Neuron (in vitro differentiated cells): Measurements from ENCODE around the gene CACTIN.

Source experiments
- H2AFZ ChIP-seq: one replicate; pipeline ENCODE4 v1.6.1; 2013; ENCODE audit warnings: low read depth, mild to moderate bottlenecking, inconsistent platforms, low read length, moderate library complexity
- H3K27me3 ChIP-seq: one replicate; pipeline ENCODE4 v1.6.1; 2013; ENCODE audit warnings: low read length; ENCODE audit not compliant: insufficient read depth
- H3K36me3 ChIP-seq: one replicate; pipeline ENCODE4 v1.6.1; 2013; ENCODE audit warnings: low read length; ENCODE audit not compliant: insufficient read depth
- H3K4me1 ChIP-seq: one replicate; pipeline ENCODE4 v1.6.1; 2013; ENCODE audit warnings: low read length; ENCODE audit not compliant: insufficient read depth
- H3K4me3 ChIP-seq: 2 replicates; pipeline ENCODE4 v1.5.1; 2013; ENCODE audit warnings: mild to moderate bottlenecking, low read length, moderate library complexity
- H3K9me3 ChIP-seq: one replicate; pipeline ENCODE4 v1.6.1; 2013; ENCODE audit warnings: low read length

The CACTIN gene

DNA sequence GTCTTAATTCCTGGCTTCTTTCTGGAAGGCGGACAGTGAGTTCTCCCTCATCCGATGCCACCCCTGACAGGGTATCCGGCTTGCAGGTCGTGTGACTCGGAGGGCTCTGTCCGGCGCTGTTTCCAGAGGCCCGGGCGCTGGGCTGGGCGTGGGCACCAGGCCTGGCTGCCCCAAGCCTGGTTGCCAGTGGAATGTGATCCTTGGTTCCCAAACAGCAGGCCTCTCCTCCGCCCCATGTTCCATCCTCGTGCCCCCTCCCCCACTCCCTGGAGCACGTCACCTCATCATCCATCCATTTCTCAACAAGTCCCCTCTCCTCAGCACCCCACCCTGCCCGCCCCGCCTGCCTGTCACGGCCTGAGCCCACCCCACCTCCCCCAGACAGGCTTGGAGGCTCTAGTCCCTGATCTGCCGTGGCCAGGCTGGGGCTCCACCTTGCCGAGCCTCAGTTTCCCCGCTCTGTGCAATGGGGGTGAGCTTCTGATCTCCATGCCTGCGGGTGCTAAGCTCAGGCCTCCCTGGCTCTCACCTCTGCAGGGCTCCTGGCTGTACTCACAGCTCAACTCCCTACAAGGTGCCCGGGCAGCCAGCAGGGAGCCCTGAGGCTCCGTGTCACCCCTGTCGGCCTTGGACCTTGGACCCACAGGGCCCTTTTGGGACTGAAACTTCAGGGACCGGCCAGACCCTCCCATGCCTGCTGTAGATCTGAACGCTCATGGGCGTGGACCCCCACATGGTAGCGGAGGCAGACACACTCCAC, 22.2 kb downstream of the CACTIN start:
- Histone ChIP-seq H3K27me3 (peaks cover 46% of the 10 kb centered on the region), H3K4me3 (no peak overlapping the region), H2AFZ (no peak overlapping the region), H3K9me3 (peaks cover 7% of the 10 kb centered on the region), H3K36me3 (no peaks in the 10 kb centered on the region), H3K4me1 (peaks cover 3% of the 10 kb centered on the region)

DNA sequence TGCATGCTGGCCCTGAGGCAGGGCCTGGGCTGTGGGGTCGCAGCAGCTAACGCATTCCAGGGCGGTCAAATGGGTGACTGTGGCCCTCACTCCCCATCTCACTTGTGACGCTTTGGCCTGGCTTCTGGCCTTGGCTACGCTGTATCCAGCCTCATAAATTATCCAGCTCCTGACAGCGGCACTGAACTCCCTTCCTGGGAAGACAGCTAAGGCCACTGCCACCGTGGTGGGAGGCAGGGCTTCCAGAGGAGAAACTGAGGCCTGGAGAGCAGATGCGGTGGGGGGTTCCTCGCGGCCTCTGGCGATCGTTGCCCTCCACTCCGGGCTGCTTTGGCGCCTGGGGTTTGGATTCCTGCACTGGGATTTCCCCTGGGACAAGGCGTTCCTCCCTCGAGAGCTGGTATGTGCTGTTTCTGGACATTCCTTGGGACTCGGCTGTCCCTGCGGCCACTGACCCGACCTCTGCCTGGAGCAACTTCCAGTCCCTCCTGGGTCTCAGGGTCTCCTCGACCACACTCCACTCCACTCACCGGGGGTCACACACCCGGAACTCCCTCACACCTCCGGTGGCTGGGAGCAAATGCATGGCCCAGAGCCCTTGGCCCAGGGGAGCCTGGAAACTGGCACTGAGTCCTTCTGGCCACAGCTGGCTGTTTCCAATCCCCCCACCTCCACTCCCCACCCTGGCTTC, 23.3 kb downstream of the CACTIN start:
- peaks cover 7% of the 10 kb centered on the region for H3K9me3 ChIP-seq
- no peaks in the 10 kb centered on the region for H3K36me3 ChIP-seq
- no peak overlapping the region for H2AFZ ChIP-seq
- H3K4me1 ChIP-seq, result peaks cover 3% of the 10 kb centered on the region
- H3K4me3 ChIP-seq, result no peak overlapping the region
- peaks cover 44% of the 10 kb centered on the region for H3K27me3 ChIP-seq

DNA sequence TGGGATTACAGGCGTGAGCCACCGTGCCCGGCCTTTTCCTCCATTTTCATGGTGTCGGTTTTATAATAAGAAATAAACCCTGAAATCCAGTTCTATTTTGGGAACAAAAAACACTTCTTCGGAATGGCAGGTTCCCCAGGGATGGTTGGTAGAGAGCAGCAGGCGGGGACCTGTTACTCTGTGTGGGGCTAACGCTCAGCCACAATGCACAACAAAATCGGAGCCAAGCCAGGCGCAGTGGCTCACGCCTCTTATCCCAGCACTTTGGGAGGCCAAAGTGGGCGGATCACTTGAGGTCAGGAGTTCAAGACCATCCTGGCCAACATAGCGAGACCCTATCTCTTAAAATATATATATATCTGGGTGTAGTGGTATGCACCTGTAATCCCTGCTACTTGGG, 25.6 kb downstream of the CACTIN start:
- Histone ChIP-seq H3K9me3 (peaks cover 7% of the 10 kb centered on the region), H2AFZ (no peak overlapping the region), H3K4me1 (no peaks in the 10 kb centered on the region), H3K36me3 (no peaks in the 10 kb centered on the region), H3K27me3 (peaks cover 23% of the 10 kb centered on the region), H3K4me3 (no peak overlapping the region)

DNA sequence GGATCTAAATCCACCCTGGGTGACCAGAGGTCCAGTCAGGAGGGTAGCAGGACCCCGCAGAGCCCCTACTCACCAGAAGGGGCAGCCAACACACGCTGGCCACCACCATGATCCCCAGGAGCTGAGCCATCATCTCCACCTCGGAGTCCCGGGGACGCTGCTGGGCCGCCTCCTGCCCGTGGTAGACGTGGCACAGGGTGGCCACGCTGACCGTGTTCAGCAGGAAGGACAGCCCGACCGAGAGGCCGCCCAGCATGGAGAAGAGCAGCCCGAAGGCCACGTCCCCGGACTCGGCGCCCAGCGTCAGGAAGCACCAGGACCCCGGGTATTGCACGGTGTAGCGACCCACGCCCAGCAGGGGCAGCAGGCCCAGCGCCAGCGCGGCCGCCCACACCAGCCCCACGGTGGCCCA, 26.8 kb downstream of the CACTIN start:
- no peaks in the 10 kb centered on the region for H3K4me1 ChIP-seq
- H2AFZ ChIP-seq, result no peak overlapping the region
- H3K9me3 ChIP-seq, result peaks cover 7% of the 10 kb centered on the region
- peaks cover 11% of the 10 kb centered on the region for H3K27me3 ChIP-seq
- no peaks in the 10 kb centered on the region for H3K36me3 ChIP-seq
- H3K4me3 ChIP-seq, result no peak overlapping the region

DNA sequence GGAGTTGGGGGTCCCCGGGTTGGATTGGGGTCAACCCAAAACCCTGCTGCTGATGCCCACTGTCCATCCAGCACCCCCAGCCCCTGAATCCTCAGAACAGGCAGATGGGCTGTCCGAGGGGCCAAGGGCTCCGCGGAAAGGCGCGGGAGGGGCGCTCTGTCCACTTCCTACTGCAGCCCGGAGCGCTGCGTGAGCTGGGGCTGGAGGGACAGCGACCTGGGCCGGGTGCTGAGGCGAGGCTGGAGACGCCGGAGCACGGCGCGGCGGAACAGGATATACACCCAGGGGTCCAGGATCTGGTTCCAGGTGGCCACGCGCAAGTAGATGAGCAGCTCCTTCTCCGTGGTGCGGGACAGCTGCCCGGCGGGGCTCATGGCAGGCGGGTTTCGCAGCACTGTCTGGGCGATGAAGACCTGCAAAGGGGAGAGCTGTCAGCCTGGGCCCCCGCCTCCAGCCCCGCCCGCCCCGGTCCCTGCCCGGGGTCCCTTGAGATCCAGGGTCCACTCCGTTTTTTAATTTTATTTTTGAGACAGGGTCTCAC, 31.0 kb downstream of the CACTIN start:
- no peak overlapping the region for H2AFZ ChIP-seq
- no peaks in the 10 kb centered on the region for H3K4me1 ChIP-seq
- H3K27me3 ChIP-seq, result peaks cover 5% of the 10 kb centered on the region
- H3K4me3 ChIP-seq, result no peak overlapping the region
- no peaks in the 10 kb centered on the region for H3K36me3 ChIP-seq
- peaks cover 14% of the 10 kb centered on the region for H3K9me3 ChIP-seq

DNA sequence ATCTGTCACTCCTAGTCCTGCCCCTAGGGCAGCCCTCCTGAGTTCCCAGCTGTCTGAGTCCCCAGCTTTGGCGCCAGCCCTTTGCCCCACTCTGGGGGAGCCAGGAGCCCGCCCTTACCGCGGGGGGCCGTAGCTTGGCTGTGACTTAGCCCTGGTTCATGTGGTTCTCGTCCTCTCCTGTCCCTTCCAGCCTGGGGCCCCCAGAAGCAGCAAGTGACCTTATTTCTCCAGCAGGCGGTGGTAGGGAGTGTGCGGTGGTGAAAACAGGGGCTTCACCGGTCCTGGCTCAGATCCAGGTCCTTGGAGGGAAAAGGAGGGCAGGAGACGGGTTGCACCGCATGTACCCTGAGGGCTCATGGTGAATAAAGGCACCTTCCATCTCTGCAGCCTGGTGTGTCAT, 33.4 kb downstream of the CACTIN start:
- no peaks in the 10 kb centered on the region for H3K36me3 ChIP-seq
- H3K4me1 ChIP-seq, result no peaks in the 10 kb centered on the region
- no peak overlapping the region for H3K4me3 ChIP-seq
- H3K9me3 ChIP-seq, result peaks cover 7% of the 10 kb centered on the region
- H2AFZ ChIP-seq, result no peak overlapping the region
- H3K27me3 ChIP-seq, result peaks cover 5% of the 10 kb centered on the region

DNA sequence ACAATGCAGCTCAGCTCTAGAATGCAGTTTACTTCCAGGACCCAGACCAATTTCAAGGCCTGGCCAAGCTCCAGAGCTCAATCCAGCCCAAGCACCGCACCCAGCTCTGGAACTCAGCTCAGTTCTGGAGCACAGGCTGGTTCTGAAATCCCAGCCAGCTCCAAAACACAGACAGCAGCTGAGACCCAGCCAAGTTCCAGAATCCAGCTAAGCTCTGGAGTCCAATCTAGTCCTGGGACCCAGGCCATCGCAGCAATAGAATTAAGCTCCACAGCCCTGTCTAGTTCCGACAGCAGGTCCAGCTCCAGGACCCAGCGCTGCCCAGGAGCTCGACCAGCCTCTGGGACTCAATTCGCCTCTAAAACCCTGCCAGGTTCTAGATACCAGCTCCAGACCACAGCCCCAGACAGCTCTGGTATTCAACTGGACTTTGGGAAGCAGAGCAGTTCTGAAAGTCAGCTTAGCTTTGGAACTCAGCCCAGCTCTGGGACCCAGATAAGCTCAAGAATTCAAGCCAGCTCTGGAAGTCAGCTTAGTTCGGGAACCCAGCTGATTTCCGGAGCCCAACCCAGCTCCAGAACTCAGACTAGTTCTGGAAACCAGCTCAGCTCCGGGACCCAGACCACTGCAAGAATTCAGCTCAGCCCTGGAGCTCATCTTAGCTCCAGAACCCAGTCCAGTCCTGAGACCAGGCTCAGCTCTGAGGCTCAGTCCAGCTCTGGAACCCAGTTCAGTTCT, 34.5 kb downstream of the CACTIN start:
- peaks cover 7% of the 10 kb centered on the region for H3K9me3 ChIP-seq
- peaks cover 5% of the 10 kb centered on the region for H3K27me3 ChIP-seq
- no peak overlapping the region for H2AFZ ChIP-seq
- no peaks in the 10 kb centered on the region for H3K36me3 ChIP-seq
- no peaks in the 10 kb centered on the region for H3K4me1 ChIP-seq
- no peak overlapping the region for H3K4me3 ChIP-seq

DNA sequence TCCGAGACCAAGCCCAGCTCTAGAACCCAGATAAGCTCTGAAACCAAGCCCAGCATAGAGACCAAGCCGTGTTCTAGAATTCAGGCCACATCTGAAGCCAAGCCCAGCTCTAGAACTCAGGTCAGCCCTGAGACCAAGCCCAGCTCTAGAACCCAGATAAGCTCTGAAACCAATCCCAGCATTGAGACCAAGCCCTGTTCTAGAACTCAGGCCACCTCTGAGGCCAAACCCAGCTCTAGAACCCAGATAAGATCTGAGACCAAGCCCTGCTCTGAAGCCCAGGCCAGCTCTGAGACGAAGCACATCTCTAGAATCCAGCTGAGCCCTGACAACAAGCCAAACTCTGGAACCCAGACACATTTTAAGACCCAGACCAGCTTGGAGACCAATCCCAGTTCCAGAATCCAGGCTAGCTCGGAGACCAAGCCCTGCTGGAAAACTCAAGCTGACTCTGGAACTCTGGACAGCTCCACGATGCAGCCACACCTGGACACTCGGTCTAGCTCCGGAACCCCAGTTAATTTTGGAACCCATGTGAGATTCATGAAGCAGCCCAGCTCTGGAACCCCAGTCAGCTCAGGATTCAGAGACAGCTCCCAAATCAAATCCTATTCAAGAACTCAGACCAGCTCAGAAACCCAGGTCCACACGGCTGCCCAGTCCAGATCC, 35.5 kb downstream of the CACTIN start:
- Histone ChIP-seq H3K4me1 (no peaks in the 10 kb centered on the region), H3K36me3 (no peaks in the 10 kb centered on the region), H3K9me3 (peaks cover 7% of the 10 kb centered on the region), H3K27me3 (peaks cover 6% of the 10 kb centered on the region), H3K4me3 (no peak overlapping the region), H2AFZ (no peak overlapping the region)

DNA sequence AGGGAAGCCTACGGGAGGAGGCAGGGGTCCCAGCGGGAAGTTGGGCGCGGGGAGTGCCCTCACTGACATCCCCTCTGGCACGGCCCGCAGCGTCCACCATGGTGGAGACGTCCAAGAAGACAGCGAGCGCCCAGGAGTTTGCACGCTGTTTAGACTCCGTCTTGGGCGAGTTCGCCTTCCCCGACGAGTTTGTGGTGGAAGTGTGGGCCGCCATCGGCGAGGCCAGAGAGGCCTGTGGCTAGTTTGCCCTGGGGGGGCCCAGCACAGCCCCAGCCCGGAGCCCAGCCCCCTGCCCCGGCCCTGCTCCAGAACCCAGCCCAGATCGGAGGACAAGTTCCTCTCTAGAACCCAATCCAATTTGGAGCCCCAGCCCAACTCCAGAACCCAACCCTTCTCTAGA, 36.6 kb downstream of the CACTIN start:
- Histone ChIP-seq H2AFZ (no peak overlapping the region), H3K4me1 (no peaks in the 10 kb centered on the region), H3K36me3 (no peaks in the 10 kb centered on the region), H3K27me3 (peaks cover 16% of the 10 kb centered on the region), H3K4me3 (no peak overlapping the region), H3K9me3 (peaks cover 7% of the 10 kb centered on the region)

DNA sequence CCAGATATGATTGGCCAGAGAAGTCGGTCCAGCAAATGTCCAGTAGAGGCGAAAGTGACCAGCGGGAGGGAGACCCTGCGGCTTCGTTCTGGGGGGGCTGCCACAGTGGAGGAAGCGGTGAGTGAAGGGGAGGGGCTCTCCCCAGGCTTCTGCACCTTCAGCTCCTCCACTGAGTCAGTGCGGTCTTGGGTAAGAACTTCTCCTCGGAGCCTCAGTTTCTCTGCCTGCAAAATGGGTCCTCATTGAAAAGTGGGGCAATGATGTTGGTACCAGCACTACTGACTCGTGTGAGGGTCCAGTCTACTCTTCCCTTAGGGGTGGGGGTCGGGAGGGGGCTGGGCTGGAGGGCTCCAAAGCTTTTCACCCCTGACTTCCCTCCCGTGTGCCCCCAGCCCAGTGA, 37.2 kb downstream of the CACTIN start:
- Histone ChIP-seq H3K4me3 (no peak overlapping the region), H3K36me3 (no peaks in the 10 kb centered on the region), H3K27me3 (peaks cover 18% of the 10 kb centered on the region), H2AFZ (no peak overlapping the region), H3K9me3 (peaks cover 7% of the 10 kb centered on the region), H3K4me1 (no peaks in the 10 kb centered on the region)

DNA sequence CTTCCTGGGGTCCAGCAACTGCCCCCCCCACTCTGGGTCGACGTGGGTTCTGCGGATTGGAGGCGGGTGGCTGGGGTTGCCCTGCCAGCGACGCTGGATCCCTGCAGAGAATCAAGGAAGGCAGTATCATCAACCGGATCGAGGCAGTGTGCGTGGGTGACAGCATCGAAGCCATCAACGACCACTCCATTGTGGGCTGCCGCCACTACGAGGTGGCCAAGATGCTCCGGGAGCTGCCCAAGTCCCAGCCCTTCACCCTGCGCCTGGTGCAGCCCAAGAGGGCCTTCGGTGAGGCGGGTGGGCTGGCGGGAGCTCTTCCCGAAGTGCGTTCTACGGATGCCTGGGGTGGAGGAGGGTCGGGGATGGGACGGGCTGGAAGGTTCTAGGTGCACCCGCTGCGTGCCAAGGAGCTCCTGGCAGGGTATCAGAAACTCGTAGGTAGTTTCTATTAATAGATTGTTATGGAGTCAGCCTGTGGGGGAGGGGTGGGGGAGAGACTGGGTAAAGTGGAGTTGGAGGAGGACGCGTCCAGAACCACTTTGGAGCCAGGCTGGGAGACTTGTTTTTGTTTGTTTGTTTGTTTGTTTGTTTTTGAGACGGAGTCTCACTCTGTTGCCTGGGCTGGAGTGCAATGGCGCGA, 39.8 kb downstream of the CACTIN start:
- Histone ChIP-seq H2AFZ (no peak overlapping the region), H3K27me3 (peaks cover 20% of the 10 kb centered on the region), H3K4me1 (no peaks in the 10 kb centered on the region), H3K36me3 (no peaks in the 10 kb centered on the region), H3K4me3 (no peak overlapping the region), H3K9me3 (peaks cover 7% of the 10 kb centered on the region)

DNA sequence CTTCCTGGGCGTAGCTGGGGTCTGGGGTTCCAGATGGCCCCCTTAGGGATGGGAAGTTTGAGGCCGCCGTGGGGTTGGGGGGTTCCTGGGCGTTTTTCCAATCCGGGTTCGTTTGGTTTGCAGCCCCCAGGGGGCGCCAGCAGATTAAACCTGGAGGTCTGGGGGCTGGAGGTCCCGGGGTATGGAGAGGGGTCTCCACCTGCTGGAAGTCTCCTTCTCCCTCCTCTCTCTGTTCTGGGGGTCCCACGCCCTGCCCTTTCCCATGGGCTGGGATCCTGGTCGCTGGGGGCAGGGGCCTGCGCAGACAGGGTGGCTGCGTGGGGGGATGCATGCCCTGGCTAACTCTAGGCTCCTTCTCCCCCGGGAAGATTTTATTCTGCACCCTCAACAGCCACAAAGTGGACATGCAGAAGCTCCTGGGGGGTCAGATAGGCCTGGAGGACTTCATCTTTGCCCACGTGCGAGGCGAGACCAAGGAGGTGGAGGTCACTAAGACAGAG, 40.4 kb downstream of the CACTIN start:
- no peaks in the 10 kb centered on the region for H3K36me3 ChIP-seq
- H3K4me1 ChIP-seq, result no peaks in the 10 kb centered on the region
- peaks cover 20% of the 10 kb centered on the region for H3K27me3 ChIP-seq
- H2AFZ ChIP-seq, result no peak overlapping the region
- H3K4me3 ChIP-seq, result no peak overlapping the region
- H3K9me3 ChIP-seq, result peaks cover 3% of the 10 kb centered on the region
